Prostate gland (tissue), 2 donors: ENCODE results near the gene CD58.

ENCODE experiments used
- CTCF ChIP-seq, 4 experiments: fragments of 200-600 bp in 2 of 4; fragments of 450-650 bp in 2 of 4; sonication (generic) in 2 of 4; IDR thresholded peaks; 1 replicate in 3 of 4; 2 replicates in 1 of 4; pipeline ENCODE4 v1.5.1; 2016 to 2019; ENCODE audit warnings: antibody characterized with exemption in 4 of 4, mild to moderate bottlenecking in 2 of 4, moderate library complexity in 2 of 4
- POLR2A ChIP-seq: fragments of 450-650 bp; IDR thresholded peaks from one replicate; pipeline ENCODE4 v1.6.1; 2016; ENCODE audit warnings: antibody characterized with exemption, mild to moderate bottlenecking
- POLR2AphosphoS5 ChIP-seq: sonication (generic); formaldehyde crosslinking; IDR thresholded peaks from one replicate; pipeline ENCODE4 v1.6.1; 2017; ENCODE audit warnings: antibody characterized with exemption

GRCh38 chr1:116538544-116538943 is 32.3 kb downstream of the CD58 start:
- TF ChIP-seq POLR2A, result no peak
- no peak for TF ChIP-seq CTCF (IDR thresholded peaks at IDR 0.05)
- TF ChIP-seq POLR2AphosphoS5, result no peak
